Heart left ventricle (tissue), 16 donors: ENCODE measurements around the gene DYTN. TPM values are rescaled to one million over a fixed set of nuclear protein-coding genes. Genes with fewer than 3 reads are reported as not detected.

Experiments used
- ATAC-seq, 4 donors: fragments of 200-7000 bp; cut with Tn5 transposase; one replicate each; pipeline ENCODE4 v1.9.1; 2020 to 2022; ENCODE audit warnings: moderate library complexity in 4 of 4, mild to moderate bottlenecking in 3 of 4, moderate number of reproducible peaks in 1 of 4
- DNase-seq, 5 donors: peaks; one replicate each; pipeline ENCODE4 v3.0.0-alpha.2; 2020
- H3K27ac ChIP-seq, 12 donors: fragments of 200-600 bp; sonication (generic) in 4 of 12; one replicate each; pipeline versions ENCODE4 v1.5.0 to v1.8.0; 2016 to 2022; ENCODE audit warnings: mild to moderate bottlenecking in 2 of 12
- H3K27me3 ChIP-seq, 9 donors: fragments of 200-600 bp; sonication (generic) in 2 of 9; one replicate each; pipeline versions ENCODE4 v1.5.1 to v1.8.0; 2016 to 2022; ENCODE audit warnings: mild to moderate bottlenecking in 3 of 9
- H3K36me3 ChIP-seq, 9 donors: fragments of 200-600 bp; sonication (generic) in 2 of 9; one replicate each; pipeline versions ENCODE4 v1.5.0 to v1.8.0; 2018 to 2022; ENCODE audit warnings: mild to moderate bottlenecking in 2 of 9
- H3K4me1 ChIP-seq, 12 donors: fragments of 200-600 bp; sonication (generic) in 4 of 12; one replicate each; pipeline versions ENCODE4 v1.5.0 to v1.8.0; 2016 to 2022; ENCODE audit warnings: mild to moderate bottlenecking in 3 of 12
- H3K4me3 ChIP-seq, 12 donors: fragments of 200-600 bp; sonication (generic) in 4 of 12; one replicate each; pipeline versions ENCODE4 v1.5.0 to v1.8.0; 2017 to 2022; ENCODE audit warnings: mild to moderate bottlenecking in 9 of 12, moderate library complexity in 4 of 12
- H3K9me3 ChIP-seq, 12 donors: fragments of 200-600 bp; sonication (generic) in 4 of 12; one replicate each; pipeline versions ENCODE4 v1.5.0 to v1.8.0; 2016 to 2022; ENCODE audit warnings: mild to moderate bottlenecking in 1 of 12
- CTCF ChIP-seq, 12 donors: fragments of 200-600 bp; sonication (generic) in 4 of 12; IDR thresholded peaks; one replicate each; pipeline versions ENCODE4 v1.5.0 to v1.8.0; 2018 to 2022; ENCODE audit warnings: antibody characterized with exemption in 12 of 12, mild to moderate bottlenecking in 5 of 12
- POLR2A ChIP-seq, 2 donors: fragments of 450-650 bp; IDR thresholded peaks; one replicate each; pipeline ENCODE4 v1.6.1; 2017; ENCODE audit warnings: antibody characterized with exemption in 2 of 2, mild to moderate bottlenecking in 2 of 2, moderate library complexity in 2 of 2
- WGBS, 4 donors: extraction: QIAGEN DNeasy Blood & Tissue Kit in 2 of 4; methylation state at CpG; one replicate each; pipeline versions ENCODE4 v1.1.5 to v1.1.7; 2013 to 2018; 5-methylcytosine and 5-hydroxymethylcytosine counted together
- intact Hi-C, 10 donors: fragments of 100-400 bp; cut with DNase I; formaldehyde crosslinking; loops; one replicate each; pipeline versions ENCODE4 v1.11.1 to v1.14.2; 2022
- polyA plus RNA-seq, 2 donors: library from polyadenylated mRNA; stranded (reverse); fragments of 200-250 nt; gene quantifications; one replicate each; pipeline ENCODE4 v1.2.3, GENCODE V29; 2013
- total RNA-seq, 9 donors: library from RNA; depleted of rRNA in 2 of 9; stranded (reverse); fragments of >200 nt in 2 of 9; fragmentation: NEBNext Ultra II Directional in 3 of 9; extraction: Animal tissue kit (Norgen Biotek cat#: 25700) in 3 of 9; gene quantifications; one replicate each; pipeline versions ENCODE4 v1.1.0 to v1.2.4, GENCODE V29; 2016 to 2023
- donor health status: ischemic (EF 13 %, LVEDD 7.1; RV severe dilation, severe dysfunction).
- donor health status: healthy with polysubstance abuse.
- donor health status: DM: no; HTN: yes; CAD: no.
- donor health status: DM: no; HTN: no; CAD: no.
- donor health status: ischemic (EF 25% LVEDD 6.9; RV normal size, moderate dysfunction).
- donor health status: ischemic (EF 25% LVEDD 5.7; RV mildly dilated, moderate dysfunction).
- donor health status: healthy.
- donor health status: DM: yes; HTN: yes; CAD: no.
- donor health status: ischemic (EF 35%, LVEDD 5.7; RV mildly dilated, moderate dysfunction).
- donor health status: nonischemic (EF 11% LVEDD 7.7; RV severe dilation, severe dysfunction).
- donor health status: DM: yes; HTN: yes; CAD: no.
- donor health status: PGD.
- donor health status: ischemic (EF 29% LVEDD 5.4; RV normal size, mild dysfunction).
- donor health status: nonischemic (EF 23%, LVEDD 6.1; RV moderate dilation, normal function).

Gene DYTN
- total and polyA plus RNA-seq, 11 donors: not detected

- WGBS, 4 donors: 74 to 82% (median 79%) methylated on average over 1 of the region's 1 CpG
- DNase-seq: no peak
- Histone ChIP-seq H3K27ac (no peak overlapping the region), H3K27me3 (no peaks in the 10 kb centered on the region), H3K36me3 (peaks cover 0 to 12% (median 0%) of the 10 kb centered on the region in 9 donors), H3K4me3 (no peak overlapping the region), H3K4me1 (peaks cover 0 to 8% (median 0%) of the 10 kb centered on the region in 12 donors), H3K9me3 (no peaks in the 10 kb centered on the region)
- ATAC-seq: no peak
- TF ChIP-seq CTCF (IDR thresholded peaks at IDR 0.05) (no peak), POLR2A (IDR thresholded peaks at IDR 0.05) (no peak)
- intact Hi-C loops: no loop called here
Observed at GRCh38 chr2:206610451-206610850, 107.7 kb downstream of the DYTN start.

- DNase-seq (no peak), ATAC-seq (no peak)
- Histone ChIP-seq H3K36me3 (peaks cover 0 to 30% (median 2%) of the 10 kb centered on the region in 9 donors), H3K27ac (no peak overlapping the region), H3K9me3 (no peaks in the 10 kb centered on the region), H3K27me3 (no peaks in the 10 kb centered on the region), H3K4me3 (no peak overlapping the region), H3K4me1 (no peaks in the 10 kb centered on the region)
- intact Hi-C loops: no loop called here
- no peak for TF ChIP-seq POLR2A (IDR thresholded peaks at IDR 0.05)
- no peak for TF ChIP-seq CTCF (IDR thresholded peaks at IDR 0.05)
- 88 to 94% (median 91%) methylated on average over 3 of the region's 3 CpGs for WGBS, 4 donors
Observed at GRCh38 chr2:206603243-206603642, 115.0 kb downstream of the DYTN start.

Other genes with a start within 250 kb of the DYTN start
- 1 to 10 TPM in 2 of 9 donors, under 1 TPM in 1, not detected in 6; 0.56 to 3.4 (median 1.4) TPM for gene FAM237A, start 75.9 kb downstream of the DYTN start, total RNA-seq
- gene FAM237A, start 75.9 kb downstream of the DYTN start, polyA plus RNA-seq: not detected
- gene MDH1B, start 46.9 kb upstream of the DYTN start, total RNA-seq: 1 to 10 TPM in 5 of 9 donors, under 1 TPM in 4; 0.30 to 2.0 (median 1.1) TPM
- gene MDH1B, start 46.9 kb upstream of the DYTN start, polyA plus RNA-seq: under 1 TPM; 0.33 to 0.53 TPM
- 10 to 100 TPM; 32.6 to 48.0 (median 42.4) TPM for gene FASTKD2, start 47.2 kb upstream of the DYTN start, total RNA-seq
- gene FASTKD2, start 47.2 kb upstream of the DYTN start, polyA plus RNA-seq: 10 to 100 TPM; 10.9 to 42.2 TPM
- gene CPO, start 221.1 kb upstream of the DYTN start, total RNA-seq: under 1 TPM in 4 of 9 donors, not detected in 5; 0.24 to 0.67 (median 0.41) TPM
- gene CPO, start 221.1 kb upstream of the DYTN start, polyA plus RNA-seq: under 1 TPM; 0.10 to 0.30 TPM